ENCODE data around the gene TMEM259.

- TF ChIP-seq CTCF (IDR thresholded peaks at IDR 0.05): no peak
- no peak for TF ChIP-seq POLR2AphosphoS5 (IDR thresholded peaks at IDR 0.05)
- no peak for TF ChIP-seq POLR2A (IDR thresholded peaks at IDR 0.05)
These were observed 37.2 kb upstream of the TMEM259 start for GRCh38 chr19:1058112-1058511.
